H1 (cell line): ENCODE measurements around the gene MAGI2. TPM values are rescaled to one million over a fixed set of nuclear protein-coding genes. Genes with fewer than 3 reads are reported as not detected.

ENCODE experiments used
- CTCF ChIA-PET: fragments of 300-600 bp; sonication (Branson Sonifier 250); formaldehyde crosslinking; loops from one replicate; lab custom pipeline; 2021; ENCODE audit not compliant: partially characterized antibody; lab: Charles Lee
- POLR2A ChIA-PET: fragments of 300-600 bp; sonication (Branson Sonifier 250); formaldehyde crosslinking; loops from one replicate; lab custom pipeline; 2021; ENCODE audit warnings: inconsistent platforms; ENCODE audit not compliant: partially characterized antibody; lab: Charles Lee
- DNase-seq, 2 experiments: peaks; one replicate each; pipeline versions ENCODE4 v3.0.0 to v3.0.0-alpha.2; 2010 to 2022; ENCODE audit warnings: low spot score in 2 of 2, low read depth in 1 of 2, mixed read lengths in 1 of 2
- FAIRE-seq: peaks from 2 replicates; lab custom pipeline; 2011; peaks lifted over from hg19 to GRCh38; lab: Jason Lieb, UNC
- H2AFZ ChIP-seq: 2 replicates; pipeline ENCODE4 v1.8.1; 2012; ENCODE audit warnings: low read length, inconsistent platforms
- H2AK5ac ChIP-seq: 2 replicates; pipeline ENCODE4 v1.6.1; 2013; ENCODE audit warnings: low read depth, low read length
- H2BK120ac ChIP-seq: replicated peaks from 2 replicates; pipeline ENCODE3; 2013; ENCODE audit warnings: low read depth, low read length, inconsistent platforms
- H2BK12ac ChIP-seq: 2 replicates; pipeline ENCODE4 v1.6.1; 2013; ENCODE audit warnings: low read depth, low read length
- H2BK15ac ChIP-seq: 2 replicates; pipeline ENCODE4 v1.6.1; 2013; ENCODE audit warnings: low read length
- H2BK20ac ChIP-seq: 2 replicates; pipeline ENCODE4 v1.6.1; 2013; ENCODE audit warnings: low read length
- H2BK5ac ChIP-seq: 2 replicates; pipeline ENCODE4 v1.6.1; 2013; ENCODE audit warnings: low read depth, low read length
- H3K14ac ChIP-seq: 2 replicates; pipeline ENCODE4 v1.6.1; 2013; ENCODE audit warnings: inconsistent platforms; ENCODE audit not compliant: insufficient read length
- H3K18ac ChIP-seq: 2 replicates; pipeline ENCODE4 v1.6.1; 2013; ENCODE audit warnings: low read length; ENCODE audit errors: extremely low read depth
- H3K23ac ChIP-seq: 2 replicates; pipeline ENCODE4 v1.6.1; 2013; ENCODE audit warnings: inconsistent platforms; ENCODE audit not compliant: insufficient read length
- H3K23me2 ChIP-seq: 2 replicates; pipeline ENCODE4 v1.6.1; 2013; ENCODE audit warnings: low read depth, low read length
- H3K27ac ChIP-seq: 2 replicates; pipeline ENCODE4 v1.6.1; 2011; ENCODE audit warnings: low read depth, low read length, inconsistent platforms
- H3K27me3 ChIP-seq, 4 experiments: replicated peaks in 1 of 4; 1 replicate in 1 of 4; 2 replicates in 3 of 4; pipeline versions ENCODE4 v1.6.1 to v1.8.1; 2011 to 2013; ENCODE audit warnings: low read length in 3 of 4, mild to moderate bottlenecking in 3 of 4, inconsistent platforms in 2 of 4, mixed read lengths in 2 of 4, moderate library complexity in 1 of 4; ENCODE audit not compliant: control insufficient read depth in 3 of 4, insufficient read depth in 3 of 4; ENCODE audit errors: extremely low read depth in 1 of 4
- H3K36me3 ChIP-seq, 4 experiments: 2 replicates each; pipeline versions ENCODE4 v1.6.1 to v1.8.1; 2011 to 2013; ENCODE audit warnings: mild to moderate bottlenecking in 4 of 4, low read length in 3 of 4, moderate library complexity in 2 of 4, control low read depth in 1 of 4, inconsistent platforms in 1 of 4; ENCODE audit not compliant: insufficient read depth in 4 of 4, control insufficient read depth in 2 of 4
- H3K4ac ChIP-seq: replicated peaks from 2 replicates; pipeline ENCODE3; 2013; ENCODE audit warnings: low read length, low read depth, mixed read lengths, inconsistent platforms; ENCODE audit not compliant: insufficient read length
- H3K4me1 ChIP-seq, 4 experiments: replicated peaks in 1 of 4; 1 replicate in 1 of 4; 2 replicates in 3 of 4; pipeline versions ENCODE4 v1.6.1 to v1.8.1; 2011 to 2013; ENCODE audit warnings: low read length in 3 of 4, inconsistent platforms in 2 of 4, mixed read lengths in 1 of 4; ENCODE audit not compliant: insufficient read depth in 4 of 4, control insufficient read depth in 3 of 4
- H3K4me2 ChIP-seq, 2 experiments: 2 replicates each; pipeline versions ENCODE4 v1.6.1 to v1.8.1; 2011 to 2013; ENCODE audit warnings: low read depth in 2 of 2, low read length in 2 of 2, control low read depth in 1 of 2, inconsistent platforms in 1 of 2, mild to moderate bottlenecking in 1 of 2; ENCODE audit not compliant: insufficient read depth in 1 of 2
- H3K4me3 ChIP-seq, 4 experiments: fragments of 200-600, 300-600 bp in 1 of 4; sonication (generic), shearing (Covaris generic), sonication (Bioruptor Twin) in 1 of 4; 2 replicates each; pipeline versions ENCODE4 v1.5.1 to v1.8.1; 2011 to 2016; ENCODE audit warnings: low read length in 4 of 4, low read depth in 3 of 4, control low read depth in 2 of 4, inconsistent platforms in 2 of 4, mild to moderate bottlenecking in 2 of 4, mixed read lengths in 1 of 4, moderate library complexity in 1 of 4; ENCODE audit not compliant: insufficient read depth in 2 of 4; ENCODE audit errors: extremely low read depth in 1 of 4
- H3K56ac ChIP-seq: replicated peaks from 2 replicates; pipeline ENCODE3; 2013; ENCODE audit warnings: low read depth, mild to moderate bottlenecking, mixed read lengths, low read length, inconsistent platforms; ENCODE audit not compliant: insufficient read length
- H3K79me1 ChIP-seq: 2 replicates; pipeline ENCODE4 v1.6.1; 2013; ENCODE audit warnings: low read depth, low read length, control low read depth
- H3K79me2 ChIP-seq, 2 experiments: 2 replicates each; pipeline versions ENCODE4 v1.6.1 to v1.8.1; 2012 to 2013; ENCODE audit warnings: low read length in 2 of 2, mild to moderate bottlenecking in 2 of 2, inconsistent platforms in 1 of 2; ENCODE audit not compliant: insufficient read depth in 2 of 2, control insufficient read depth in 1 of 2
- H3K9ac ChIP-seq, 4 experiments: replicated peaks in 1 of 4; 1 replicate in 1 of 4; 2 replicates in 3 of 4; pipeline versions ENCODE4 v1.6.1 to v1.8.1; 2011 to 2013; ENCODE audit warnings: low read depth in 3 of 4, low read length in 3 of 4, control low read depth in 2 of 4, mild to moderate bottlenecking in 2 of 4, moderate library complexity in 2 of 4, inconsistent platforms in 1 of 4; ENCODE audit errors: extremely low read depth in 1 of 4
- H3K9me3 ChIP-seq, 2 experiments: 2 replicates each; pipeline versions ENCODE4 v1.6.1 to v1.8.1; 2012 to 2013; ENCODE audit warnings: mild to moderate bottlenecking in 2 of 2, moderate library complexity in 2 of 2, control low read depth in 1 of 2, inconsistent platforms in 1 of 2, low read depth in 1 of 2, low read length in 1 of 2, mixed read lengths in 1 of 2; ENCODE audit not compliant: insufficient read depth in 2 of 2
- H4K20me1 ChIP-seq, 2 experiments: replicated peaks in 1 of 2; 2 replicates each; pipeline versions ENCODE3 to v1.8.1; 2011 to 2013; ENCODE audit warnings: inconsistent platforms in 2 of 2, low read length in 2 of 2, mild to moderate bottlenecking in 1 of 2; ENCODE audit not compliant: insufficient read depth in 2 of 2, control insufficient read depth in 1 of 2
- H4K5ac ChIP-seq: 2 replicates; pipeline ENCODE4 v1.6.1; 2013; ENCODE audit warnings: low read length, low read depth, mixed read lengths, inconsistent platforms; ENCODE audit not compliant: insufficient read length
- H4K8ac ChIP-seq: 2 replicates; pipeline ENCODE4 v1.8.0; 2013; ENCODE audit warnings: mild to moderate bottlenecking, moderate library complexity, low read length, inconsistent platforms; ENCODE audit not compliant: insufficient read depth; ENCODE audit errors: extremely low read depth
- H4K91ac ChIP-seq: replicated peaks from 2 replicates; pipeline ENCODE3; 2013; ENCODE audit warnings: low read length, mixed read lengths, inconsistent platforms; ENCODE audit not compliant: insufficient read length
- BCL11A ChIP-seq, 2 experiments: IDR thresholded peaks; one replicate each; pipeline ENCODE4 v1.6.1; 2011; ENCODE audit warnings: low read depth in 2 of 2, low read length in 2 of 2, mild to moderate bottlenecking in 2 of 2
- polyA plus RNA-seq, 7 experiments: library from polyadenylated mRNA; depleted of rRNA in 3 of 7; stranded (reverse) in 5 of 7; unstranded in 2 of 7; fragments of >200 nt in 5 of 7; fragments of 200-250 nt in 2 of 7; gene quantifications; 1 replicate in 5 of 7; 2 replicates in 1 of 7; 4 replicates in 1 of 7; pipeline versions ENCODE4 v1.2.1 to v1.2.3, GENCODE V29; 2011 to 2013; ENCODE audit warnings: missing spikeins in 2 of 7, mixed read lengths in 2 of 7
- total RNA-seq: library from RNA; stranded (reverse); fragmentation: NEBNext Ultra II Directional; extraction: Animal tissue kit (Norgen Biotek cat#: 25700); gene quantifications from 2 replicates; pipeline ENCODE4 v1.2.1, GENCODE V29; 2021

Gene MAGI2
- total and polyA plus RNA-seq, 2 of the 8 experiments (the other 6 are each of a cell fraction or from before 2014, with no cell fraction given): 6.0 to 27.3 TPM

GRCh38 chr7:78673272-78673671 is 780.2 kb downstream of the MAGI2 start:
- no peak for FAIRE-seq
- TF ChIP-seq BCL11A (IDR thresholded peaks at IDR 0.05; ENCODE audit: low read depth in 2 of 2, low read length in 2 of 2): no peak

More at GRCh38 chr7:78673272-78673671, 780.2 kb downstream of the MAGI2 start:
- Histone ChIP-seq H3K14ac (no peak overlapping the region), H2BK12ac (no peak overlapping the region), H3K27me3 (no peaks in the 10 kb centered on the region), H3K9ac (no peak overlapping the region), H4K5ac (no peak overlapping the region), H2BK5ac (no peak overlapping the region), H3K27ac (no peak overlapping the region), H2BK20ac (no peak overlapping the region), H2BK15ac (no peak overlapping the region), H3K36me3 (no peaks in the 10 kb centered on the region), H3K23ac (no peak overlapping the region), H2AK5ac (no peak overlapping the region), H2AFZ (no peak overlapping the region), H3K56ac (no peak overlapping the region), H3K79me1 (0 out of 2 replicates have a peak, but pooled peaks cover 2% of the 10 kb centered on the region), H3K4me3 (no peak overlapping the region), H2BK120ac (no peak overlapping the region), H3K4me1 (no peaks in the 10 kb centered on the region), H4K20me1 (no peaks in the 10 kb centered on the region), H4K8ac (no peak overlapping the region), H3K18ac (no peak overlapping the region), H3K79me2 (peaks cover 0 to 24% of the 10 kb centered on the region in 2 experiments; a peak in 3 of 4 replicates), H3K23me2 (peaks cover 2% of the 10 kb centered on the region; the same call in 1 of the 2 replicates), H3K4me2 (no peak overlapping the region), H3K4ac (no peak overlapping the region), H4K91ac (no peak overlapping the region), H3K9me3 (no peaks in the 10 kb centered on the region)
- ChIA-PET POLR2A (no interaction called here), CTCF (no interaction called here)
- no peak for DNase-seq
